ENCODE results near the gene IGSF11. TPM values are rescaled to one million over a fixed set of nuclear protein-coding genes. Genes with fewer than 3 reads are reported as not detected.

Gene IGSF11
- total and polyA plus RNA-seq, 2 of the 4 experiments (the other 2 are of a cell fraction), result 0.18 TPM; not detected in 1

GRCh38 chr3:118948146-118948545 is 86.5 kb downstream of the IGSF11 start:
- H2AK5ac ChIP-seq (ENCODE audit: low read depth, low read length), result no peak overlapping the region
- no peak overlapping the region for H3K9ac ChIP-seq (ENCODE audit: low read depth, low read length)
- no peak overlapping the region for H2AK9ac ChIP-seq (replicated peaks; ENCODE audit: low read depth, low read length, poor library complexity)
- no peak overlapping the region for H2BK20ac ChIP-seq (ENCODE audit: low read depth, low read length)
- DNase-seq (no peak), ATAC-seq (ENCODE audit: low read depth) (no peak)
- no peaks in the 10 kb centered on the region for H4K20me1 ChIP-seq (ENCODE audit: insufficient read depth, low read length)
- BruUV-seq (replicated peaks), result no TSS peak
- no peak overlapping the region for H4K5ac ChIP-seq (ENCODE audit: low read depth, low read length)
- no peak overlapping the region for H3K4me2 ChIP-seq (ENCODE audit: low read depth, low read length)
- ChIA-PET CTCF (no interaction called here), POLR2A (ENCODE audit: unreplicated experiment) (no interaction called here)
- H3K79me1 ChIP-seq (ENCODE audit: low read depth in 1 of 2, low read length in 2 of 2), result no peaks in the 10 kb centered on the region
- no peaks in the 10 kb centered on the region for H3K36me3 ChIP-seq (ENCODE audit: control insufficient read depth, insufficient read depth, low read length)
- H3K9me1 ChIP-seq (ENCODE audit: insufficient read depth, low read length), result no peaks in the 10 kb centered on the region
- TF ChIP-seq RCOR1 (IDR thresholded peaks at IDR 0.05; ENCODE audit: insufficient replicate concordance, low read length) (no peak), CTCF (conservative IDR thresholded peaks at IDR 0.05; ENCODE audit: low read depth, low read length) (no peak), CHD1 (IDR thresholded peaks at IDR 0.05; ENCODE audit: low read depth, low read length) (no peak), MAZ (IDR thresholded peaks at IDR 0.05; ENCODE audit: borderline replicate concordance, low read depth, low read length) (no peak), SMC3 (IDR thresholded peaks at IDR 0.05; ENCODE audit: low read depth, low read length) (no peak), CEBPB (IDR thresholded peaks at IDR 0.05; ENCODE audit: low read depth, low read length) (no peak), NFE2L2 (IDR thresholded peaks at IDR 0.05; ENCODE audit: low read depth, low read length) (no peak), POLR2A (IDR thresholded peaks at IDR 0.05; ENCODE audit: low read depth, low read length) (no peak)
- no peak overlapping the region for H3K23ac ChIP-seq (ENCODE audit: low read depth, low read length)
- no peak overlapping the region for H3K56ac ChIP-seq (ENCODE audit: extremely low read depth, insufficient read depth, low read length)
- H3K4ac ChIP-seq (ENCODE audit: low read depth, low read length), result no peak overlapping the region
- no peak overlapping the region for H2BK5ac ChIP-seq (ENCODE audit: low read depth, low read length, poor library complexity, severe bottlenecking)
- H2AFZ ChIP-seq (replicated peaks; ENCODE audit: low read length, poor library complexity), result no peak overlapping the region
- no peak overlapping the region for H3K14ac ChIP-seq (replicated peaks; ENCODE audit: low read depth, low read length)
- H3K27me3 ChIP-seq (ENCODE audit: control insufficient read depth, insufficient read depth, low read length), result no peaks in the 10 kb centered on the region
- no peak overlapping the region for H4K91ac ChIP-seq (ENCODE audit: insufficient read depth, low read depth, low read length)
- H3K4me1 ChIP-seq (ENCODE audit: control insufficient read depth, insufficient read depth, low read length), result no peaks in the 10 kb centered on the region
- in situ Hi-C loops (cut with MboI; ENCODE audit: low sequenced_read_pairs) (no loop called here), dilution Hi-C loops (cut with HindIII; ENCODE audit: low sequenced_read_pairs, unreplicated experiment) (no loop called here), intact Hi-C loops (cut with micrococcal nuclease) (no loop called here)
- no peaks in the 10 kb centered on the region for H3K9me3 ChIP-seq (ENCODE audit: control insufficient read depth, insufficient read depth, low read length)
- H3K4me3 ChIP-seq (ENCODE audit: insufficient read depth, low read depth, low read length), result no peak overlapping the region
- WGBS, 2 experiments (ENCODE audit: extremely low coverage in 2 of 2, insufficient read length in 1 of 2), result no CpG with 5 or more reads among the region's 5 CpGs
- no peak overlapping the region for H4K8ac ChIP-seq (ENCODE audit: low read depth in 2 of 2, low read length in 2 of 2)
- no peak overlapping the region for H2BK120ac ChIP-seq (ENCODE audit: low read depth, low read length)
- H3K27ac ChIP-seq (ENCODE audit: insufficient read depth, low read length), result no peak overlapping the region
- H3K18ac ChIP-seq (ENCODE audit: low read depth, low read length), result no peak overlapping the region
- H2BK15ac ChIP-seq (ENCODE audit: low read depth, low read length), result no peak overlapping the region
